SK-N-SH treated with all-trans-retinoic acid at 6 μM for 48 hours (cell line): ENCODE results near the gene THOC7.

ENCODE experiments used
- ATAC-seq: fragments of 200-7000 bp; cut with Tn5 transposase; 3 replicates; pipeline ENCODE4 v1.9.1; 2020; ENCODE audit warnings: mild to moderate bottlenecking, moderate library complexity
- BACH2 ChIP-seq: fragments of 250-450 bp; sonication (Bioruptor Pico); IDR thresholded peaks from 2 replicates; pipeline ENCODE4 v1.9.0; 2021; ENCODE audit warnings: mild to moderate bottlenecking, borderline replicate concordance
- CREB5 ChIP-seq: fragments of 250-450 bp; sonication (Bioruptor Pico); IDR thresholded peaks from 2 replicates; pipeline ENCODE4 v1.5.1; 2020; ENCODE audit warnings: low read depth, mild to moderate bottlenecking, moderate library complexity
- CSDC2 ChIP-seq: fragments of 250-450 bp; sonication (Bioruptor Pico); IDR thresholded peaks from 2 replicates; pipeline ENCODE4 v1.5.0; 2020; ENCODE audit warnings: mild to moderate bottlenecking, moderate library complexity
- CSRNP3 ChIP-seq: fragments of 250-450 bp; sonication (Bioruptor Pico); IDR thresholded peaks from 2 replicates; pipeline ENCODE4 v1.5.1; 2021; ENCODE audit warnings: mild to moderate bottlenecking, moderate library complexity
- ESRRG ChIP-seq: fragments of 250-450 bp; sonication (Bioruptor Pico); IDR thresholded peaks from 2 replicates; pipeline ENCODE4 v1.6.1; 2021; ENCODE audit warnings: mild to moderate bottlenecking
- GLIS3 ChIP-seq: fragments of 250-450 bp; sonication (Bioruptor Pico); IDR thresholded peaks from 2 replicates; pipeline ENCODE4 v1.5.0; 2020; ENCODE audit warnings: mild to moderate bottlenecking, moderate library complexity
- OSR1 ChIP-seq: fragments of 250-450 bp; sonication (Bioruptor Pico); IDR thresholded peaks from 2 replicates; pipeline ENCODE4 v1.8.0; 2022; ENCODE audit warnings: moderate library complexity, mild to moderate bottlenecking, inconsistent platforms
- PATZ1 ChIP-seq: fragments of 250-450 bp; sonication (Bioruptor Pico); IDR thresholded peaks from 2 replicates; pipeline ENCODE4 v1.8.0; 2020; ENCODE audit warnings: mild to moderate bottlenecking, moderate library complexity, borderline replicate concordance
- POU6F1 ChIP-seq: fragments of 250-450 bp; sonication (Bioruptor Pico); IDR thresholded peaks from 2 replicates; pipeline ENCODE4 v1.8.0; 2021; ENCODE audit warnings: low read depth, mild to moderate bottlenecking, moderate library complexity, borderline replicate concordance
- PPARA ChIP-seq: fragments of 250-450 bp; sonication (Bioruptor Pico); IDR thresholded peaks from 2 replicates; pipeline ENCODE4 v1.5.0; 2020; ENCODE audit warnings: mild to moderate bottlenecking, borderline replicate concordance
- RARB ChIP-seq: fragments of 250-450 bp; sonication (Bioruptor Pico); IDR thresholded peaks from 2 replicates; pipeline ENCODE4 v1.8.0; 2021; ENCODE audit warnings: mild to moderate bottlenecking, moderate library complexity
- TSHZ2 ChIP-seq: fragments of 250-450 bp; sonication (Bioruptor Pico); IDR thresholded peaks from 2 replicates; pipeline ENCODE4 v1.5.0; 2020; ENCODE audit warnings: mild to moderate bottlenecking, moderate library complexity
- ZC3H10 ChIP-seq: fragments of 250-450 bp; sonication (Bioruptor Pico); IDR thresholded peaks from 2 replicates; pipeline ENCODE4 v1.5.1; 2021; ENCODE audit warnings: mild to moderate bottlenecking, moderate library complexity
- ZFP3 ChIP-seq: fragments of 250-450 bp; sonication (Bioruptor Pico); IDR thresholded peaks from 2 replicates; pipeline ENCODE4 v1.5.0; 2020; ENCODE audit warnings: mild to moderate bottlenecking, moderate library complexity
- ZFP30 ChIP-seq: fragments of 450-650 bp; formaldehyde crosslinking; IDR thresholded peaks from 2 replicates; pipeline ENCODE4 v1.5.0; 2022; ENCODE audit warnings: mild to moderate bottlenecking, moderate library complexity
- ZNF565 ChIP-seq: fragments of 450-650 bp; formaldehyde crosslinking; conservative IDR thresholded peaks from 2 replicates; pipeline ENCODE4 v1.5.0; 2020; ENCODE audit warnings: low read depth, mild to moderate bottlenecking, moderate library complexity
- ZNF70 ChIP-seq: fragments of 450-650 bp; formaldehyde crosslinking; IDR thresholded peaks from 2 replicates; pipeline ENCODE4 v1.5.0; 2020; ENCODE audit warnings: mild to moderate bottlenecking, moderate library complexity
- ZNF8 ChIP-seq: fragments of 450-650 bp; formaldehyde crosslinking; IDR thresholded peaks from 2 replicates; pipeline ENCODE4 v1.5.0; 2020; ENCODE audit warnings: mild to moderate bottlenecking, moderate library complexity

THOC7 gene

GRCh38 chr3:63908081-63908736 is 44.6 kb upstream of the THOC7 start:
- ATAC-seq, result peak; percentile 28; the same call in 2 of the 3 replicates
- TF ChIP-seq RARB (CRISPR knock-in tag), result no peak
- no peak for TF ChIP-seq CREB5 (CRISPR knock-in tag)

GRCh38 chr3:63905731-63906620 is 42.4 kb upstream of the THOC7 start:
- no peak for TF ChIP-seq ZNF70 (CRISPR knock-in tag)
- no peak for TF ChIP-seq ZNF565 (CRISPR knock-in tag)
- TF ChIP-seq ZC3H10 (CRISPR knock-in tag), result no peak
- TF ChIP-seq GLIS3 (CRISPR knock-in tag), result no peak
- TF ChIP-seq CREB5 (CRISPR knock-in tag), result no peak
- no peak for TF ChIP-seq ZNF8 (CRISPR knock-in tag)
- TF ChIP-seq CSDC2 (CRISPR knock-in tag), result no peak
- TF ChIP-seq CSRNP3 (CRISPR knock-in tag), result no peak
- TF ChIP-seq BACH2 (CRISPR knock-in tag), result no peak
- no peak for TF ChIP-seq ZFP3
- no peak for TF ChIP-seq OSR1 (CRISPR knock-in tag)
- no peak for TF ChIP-seq ESRRG (CRISPR knock-in tag)
- TF ChIP-seq RARB (CRISPR knock-in tag), result no peak
- TF ChIP-seq, all 23 proteins: peak for 0
- ATAC-seq, result no peak

- TF ChIP-seq ZNF70 (CRISPR knock-in tag), result peak; percentile 82
- no peak for TF ChIP-seq PPARA (CRISPR knock-in tag)
- peak; percentile 27; the same call in 1 of the 3 replicates for ATAC-seq
These were observed 36.9 kb upstream of the THOC7 start for GRCh38 chr3:63900459-63900858.

- ATAC-seq, result no peak
- TF ChIP-seq ZFP30 (no peak), POU6F1 (CRISPR knock-in tag) (no peak)
These were observed 36.4 kb upstream of the THOC7 start for GRCh38 chr3:63900010-63900409.

- ATAC-seq, result peak; percentile 33
- TF ChIP-seq PATZ1 (CRISPR knock-in tag) (no peak), TSHZ2 (CRISPR knock-in tag) (no peak), ZFP3 (no peak), CSRNP3 (CRISPR knock-in tag) (no peak), OSR1 (CRISPR knock-in tag) (no peak)
These were observed 32.9 kb upstream of the THOC7 start for GRCh38 chr3:63896332-63897030.
